HepG2 (cell line): ENCODE results near the gene DALRD3. TPM values are rescaled to one million over a fixed set of nuclear protein-coding genes. Genes with fewer than 3 reads are reported as not detected.

ENCODE experiments used
- CEBPZ ChIP-seq: IDR thresholded peaks from 2 replicates; pipeline ENCODE4 v1.6.1; 2012; ENCODE audit warnings: low read length, improper control_type of control experiment
- DZIP1 ChIP-seq: sonication (generic); formaldehyde crosslinking; IDR thresholded peaks from 2 replicates; pipeline ENCODE4 v1.5.0; 2020; ENCODE audit warnings: mild to moderate bottlenecking, missing genetic modification reagents
- KDM2A ChIP-seq: sonication (generic); formaldehyde crosslinking; IDR thresholded peaks from 2 replicates; pipeline ENCODE4 v1.4.0; 2020; ENCODE audit warnings: low read depth, missing genetic modification reagents, borderline replicate concordance
- PAX8 ChIP-seq: sonication (generic); formaldehyde crosslinking; IDR thresholded peaks from 2 replicates; pipeline ENCODE4 v1.8.0; 2022; ENCODE audit warnings: mild to moderate bottlenecking, missing genetic modification reagents, borderline replicate concordance
- SAFB2 ChIP-seq: sonication (generic); formaldehyde crosslinking; IDR thresholded peaks from 2 replicates; pipeline ENCODE4 v1.5.1; 2020; ENCODE audit warnings: missing genetic modification reagents, low read depth, mild to moderate bottlenecking, borderline replicate concordance
- SMYD3 ChIP-seq: sonication (generic); formaldehyde crosslinking; IDR thresholded peaks from 2 replicates; pipeline ENCODE4 v1.8.1; 2023; ENCODE audit warnings: mild to moderate bottlenecking, missing genetic modification reagents
- STAT5B ChIP-seq: sonication (generic); formaldehyde crosslinking; IDR thresholded peaks from 2 replicates; pipeline ENCODE4 v1.4.0; 2020; ENCODE audit warnings: missing genetic modification reagents
- U2AF2 ChIP-seq: fragments of 200-400 bp; formaldehyde crosslinking; IDR thresholded peaks from 2 replicates; pipeline ENCODE4 v1.6.1; 2017; ENCODE audit warnings: low read depth, mild to moderate bottlenecking, low read length
- ZBTB10 ChIP-seq: sonication (generic); formaldehyde crosslinking; IDR thresholded peaks from 2 replicates; pipeline ENCODE4 v1.4.0; 2020; ENCODE audit warnings: missing genetic modification reagents, borderline replicate concordance
- ZC3H4 ChIP-seq: sonication (generic); formaldehyde crosslinking; IDR thresholded peaks from 2 replicates; pipeline ENCODE4 v1.4.0; 2020; ENCODE audit warnings: missing genetic modification reagents, borderline replicate concordance
- ZMYM4 ChIP-seq: sonication (generic); formaldehyde crosslinking; IDR thresholded peaks from 2 replicates; pipeline ENCODE4 v1.8.1; 2023; ENCODE audit warnings: mild to moderate bottlenecking, missing genetic modification reagents
- ZNF530 ChIP-seq: sonication (generic); formaldehyde crosslinking; IDR thresholded peaks from 2 replicates; pipeline ENCODE4 v1.5.0; 2020; ENCODE audit warnings: low read depth, mild to moderate bottlenecking, missing genetic modification reagents
- ZNF550 ChIP-seq: sonication (generic); formaldehyde crosslinking; IDR thresholded peaks from 2 replicates; pipeline ENCODE4 v1.4.0; 2020; ENCODE audit warnings: mild to moderate bottlenecking, missing genetic modification reagents, borderline replicate concordance
- ZNF639 ChIP-seq: conservative IDR thresholded peaks from 2 replicates; pipeline ENCODE4 v1.6.1; 2018; ENCODE audit warnings: missing genetic modification reagents
- ZNF709 ChIP-seq: sonication (generic); formaldehyde crosslinking; IDR thresholded peaks from 2 replicates; pipeline ENCODE4 v1.5.0; 2020; ENCODE audit warnings: mild to moderate bottlenecking, missing genetic modification reagents
- ZNF790 ChIP-seq: sonication (generic); formaldehyde crosslinking; IDR thresholded peaks from 2 replicates; pipeline ENCODE4 v1.8.0; 2022; ENCODE audit warnings: missing genetic modification reagents, mild to moderate bottlenecking, borderline replicate concordance
- ZNF850 ChIP-seq: sonication (generic); formaldehyde crosslinking; conservative IDR thresholded peaks from 2 replicates; pipeline ENCODE4 v1.9.0; 2021; ENCODE audit warnings: mild to moderate bottlenecking, missing genetic modification reagents
- ZSCAN20 ChIP-seq: sonication (generic); formaldehyde crosslinking; IDR thresholded peaks from 2 replicates; pipeline ENCODE4 v1.4.0; 2020; ENCODE audit warnings: missing genetic modification reagents, mild to moderate bottlenecking, borderline replicate concordance
- polyA plus RNA-seq, 8 experiments: library from polyadenylated mRNA; depleted of rRNA in 3 of 8; stranded (reverse) in 7 of 8; unstranded in 1 of 8; fragments of >200 nt; fragmentation: Illumina TruSeq in 4 of 8; extraction: Trizol in 4 of 8; gene quantifications; 2 replicates each; pipeline versions ENCODE4 v1.2.1 to v1.2.3, GENCODE V29; 2011 to 2016; ENCODE audit warnings: low read depth in 4 of 8, missing spikeins in 1 of 8, mixed read lengths in 1 of 8; ENCODE audit not compliant: insufficient read depth in 1 of 8
- total RNA-seq, 5 experiments: library from RNA; depleted of rRNA; stranded (reverse); fragments of >200 nt; fragmentation: Illumina TruSeq; extraction: Trizol; gene quantifications; 2 replicates each; pipeline ENCODE4 v1.2.3, GENCODE V29; 2016; ENCODE audit warnings: low read depth in 1 of 5

Gene DALRD3
- total and polyA plus RNA-seq, 2 of the 13 experiments (the other 11 are each of a cell fraction or from before 2014, with no cell fraction given) = 19.9 to 36.5 TPM

- TF ChIP-seq ZNF639 (no peak; the same call in 1 of the 2 replicates), ZNF709 (CRISPR knock-in tag) (no peak; the same call in 1 of the 2 replicates), DZIP1 (CRISPR knock-in tag) (0 out of 2 replicates have a peak, but pooled peaks have one; percentile 4), ZC3H4 (CRISPR knock-in tag) (no peak), U2AF2 (no peak), SMYD3 (CRISPR knock-in tag) (no peak), SAFB2 (CRISPR knock-in tag) (peak; percentile 100), ZNF530 (CRISPR knock-in tag) (no peak), PAX8 (peak; percentile 76; the same call in 1 of the 2 replicates), ZMYM4 (CRISPR knock-in tag) (peak; percentile 57; the same call in 1 of the 2 replicates), STAT5B (no peak), ZNF790 (CRISPR knock-in tag) (no peak), CEBPZ (no peak), ZBTB10 (CRISPR knock-in tag) (peak; percentile 58; the same call in 1 of the 2 replicates), KDM2A (CRISPR knock-in tag) (peak; percentile 99), ZSCAN20 (CRISPR knock-in tag) (peak; percentile 45; the same call in 1 of the 2 replicates), ZNF850 (CRISPR knock-in tag) (no peak), ZNF550 (CRISPR knock-in tag) (0 out of 2 replicates have a peak, but pooled peaks have one; percentile 21)
These were observed at the start of gene DALRD3 (continued) for GRCh38 chr3:49017971-49018706.
